Activated T-cell treated with anti-CD3 and anti-CD28 coated beads, Interleukin-2, amount 50 U/mL, for 72 hours (primary cell): ENCODE results near the gene SP140. TPM values are rescaled to one million over a fixed set of nuclear protein-coding genes. Genes with fewer than 3 reads are reported as not detected.

Source experiments
- ATAC-seq, 2 donors: fragments of 150-1000 bp; cut with Tn5 transposase; replicated peaks in 1 of 2; 2 replicates each; pipeline ENCODE4 v1.10.0; 2021; ENCODE audit warnings: moderate library complexity in 2 of 2, mild to moderate bottlenecking in 1 of 2
- DNase-seq, 2 donors: peaks; one replicate each; pipeline ENCODE4 v3.0.0; 2021 to 2022; ENCODE audit warnings: mixed read lengths in 1 of 2
- H3K27ac Mint-ChIP-seq: one replicate; pipeline ENCODE4 v1.8.0; 2022; ENCODE audit warnings: mild to moderate bottlenecking, moderate library complexity, mixed read lengths
- H3K27me3 Mint-ChIP-seq: one replicate; pipeline ENCODE4 v1.8.0; 2022; ENCODE audit warnings: low read depth, mixed read lengths
- H3K36me3 Mint-ChIP-seq, 2 donors: one replicate each; pipeline ENCODE4 v1.8.0; 2022; ENCODE audit warnings: mixed read lengths in 2 of 2, mild to moderate bottlenecking in 1 of 2; ENCODE audit not compliant: insufficient read depth in 2 of 2
- H3K4me1 Mint-ChIP-seq: one replicate; pipeline ENCODE4 v1.8.0; 2022; ENCODE audit warnings: low read depth, mixed read lengths
- H3K4me3 Mint-ChIP-seq, 2 donors: one replicate each; pipeline ENCODE4 v1.8.0; 2022; ENCODE audit warnings: mild to moderate bottlenecking in 2 of 2, mixed read lengths in 2 of 2, moderate library complexity in 2 of 2
- H3K9me3 Mint-ChIP-seq, 2 donors: one replicate each; pipeline ENCODE4 v1.8.0; 2022; ENCODE audit warnings: mixed read lengths in 2 of 2
- total RNA-seq, 2 donors: library from RNA; stranded (reverse); gene quantifications; one replicate each; pipeline ENCODE4 v1.2.3, GENCODE V29; 2022

Gene SP140
- total RNA-seq, 2 donors from 2014 or later: 102 to 109 TPM

DNA sequence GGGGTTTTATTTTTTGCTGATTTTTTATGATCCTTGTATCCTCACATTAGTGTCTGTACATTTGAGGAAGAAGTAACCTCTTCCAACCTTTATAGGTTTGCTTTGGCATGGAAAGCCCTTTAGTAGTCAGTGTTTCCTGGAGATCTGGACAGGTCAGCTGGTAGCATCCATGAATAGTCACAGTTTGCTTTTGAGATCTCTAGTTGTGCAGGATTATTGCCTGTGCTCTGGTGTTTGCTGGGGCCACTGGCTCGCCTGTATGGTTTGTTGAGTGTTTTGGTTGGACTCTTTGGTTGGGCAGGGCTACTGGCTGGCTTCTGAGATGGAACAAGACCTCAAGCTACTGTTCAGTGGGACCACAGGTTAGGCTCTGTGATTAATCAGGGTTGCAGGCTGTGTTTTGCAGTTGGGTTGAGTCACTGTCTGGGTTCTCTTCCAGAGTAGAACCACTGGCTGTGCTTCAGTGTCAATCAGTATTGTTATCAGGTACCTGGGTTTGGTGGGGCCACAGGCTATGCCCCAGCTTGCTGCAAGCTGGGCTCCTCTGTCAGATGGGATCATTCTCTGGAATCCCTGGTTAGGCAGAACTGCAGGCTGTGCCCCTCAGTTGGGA is 121.5 kb downstream of the SP140 start:
- peak overlapping the region; percentile 68 to 90 for H3K4me3 Mint-ChIP-seq
- H3K36me3 Mint-ChIP-seq: peaks cover 40 to 54% of the 10 kb centered on the region in 2 donors
- peak; percentile 28 to 46 for DNase-seq
- peak; percentile 61 to 80 for ATAC-seq
- H3K9me3 Mint-ChIP-seq: peaks cover 15 to 23% of the 10 kb centered on the region in 2 donors
- H3K4me1 Mint-ChIP-seq: peaks cover 85% of the 10 kb centered on the region
- peak overlapping the region; percentile 47 for H3K27ac Mint-ChIP-seq
- no peaks in the 10 kb centered on the region for H3K27me3 Mint-ChIP-seq

GRCh38 chr2:230347659-230348305 is 122.2 kb downstream of the SP140 start:
- Mint-ChIP-seq H3K4me1 (peaks cover 79% of the 10 kb centered on the region), H3K36me3 (peaks cover 37 to 49% of the 10 kb centered on the region in 2 donors), H3K4me3 (peak overlapping the region; percentile 68 to 90), H3K9me3 (peaks cover 17 to 24% of the 10 kb centered on the region in 2 donors), H3K27me3 (no peaks in the 10 kb centered on the region), H3K27ac (peak overlapping the region; percentile 98)
- ATAC-seq (peak; percentile 66 to 72), DNase-seq (peak; percentile 54 to 64)

DNA sequence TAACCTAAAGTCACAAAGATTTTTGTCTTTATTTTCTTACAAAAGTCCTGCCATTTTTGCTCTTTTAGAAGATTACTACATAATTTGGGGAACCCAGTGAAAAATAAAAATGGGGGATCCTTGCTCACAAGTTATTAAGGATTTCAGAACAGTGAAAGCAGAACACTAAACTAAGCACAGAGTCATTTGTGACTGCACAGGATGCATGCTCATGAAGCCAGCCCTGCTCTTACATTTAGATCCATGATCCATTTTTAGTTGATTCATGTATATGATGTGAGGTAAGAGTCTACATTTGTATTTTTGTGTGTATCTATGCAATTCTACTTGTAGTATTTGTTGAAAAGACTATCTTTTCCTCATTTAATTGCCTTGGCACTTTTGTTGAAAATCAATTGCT is 123.3 kb downstream of the SP140 start:
- Mint-ChIP-seq H3K4me1 (peaks cover 72% of the 10 kb centered on the region), H3K36me3 (peaks cover 31 to 44% of the 10 kb centered on the region in 2 donors), H3K9me3 (peaks cover 15 to 20% of the 10 kb centered on the region in 2 donors), H3K4me3 (peak overlapping the region; percentile 68 to 90), H3K27me3 (no peaks in the 10 kb centered on the region), H3K27ac (peak overlapping the region; percentile 98)
- ATAC-seq (peak in 1 of 2 donors; percentile 39), DNase-seq (no peak)

GRCh38 chr2:230356084-230356483 is 130.5 kb downstream of the SP140 start:
- ATAC-seq (peak in 1 of 2 donors; percentile 26), DNase-seq (no peak)
- peaks cover 2 to 3% of the 10 kb centered on the region in 2 donors for H3K9me3 Mint-ChIP-seq
- H3K27me3 Mint-ChIP-seq: no peaks in the 10 kb centered on the region
- no peak overlapping the region for H3K4me3 Mint-ChIP-seq
- H3K4me1 Mint-ChIP-seq: peaks cover 17% of the 10 kb centered on the region
- H3K36me3 Mint-ChIP-seq: peaks cover 7 to 25% of the 10 kb centered on the region in 2 donors
- H3K27ac Mint-ChIP-seq: no peak overlapping the region

DNA sequence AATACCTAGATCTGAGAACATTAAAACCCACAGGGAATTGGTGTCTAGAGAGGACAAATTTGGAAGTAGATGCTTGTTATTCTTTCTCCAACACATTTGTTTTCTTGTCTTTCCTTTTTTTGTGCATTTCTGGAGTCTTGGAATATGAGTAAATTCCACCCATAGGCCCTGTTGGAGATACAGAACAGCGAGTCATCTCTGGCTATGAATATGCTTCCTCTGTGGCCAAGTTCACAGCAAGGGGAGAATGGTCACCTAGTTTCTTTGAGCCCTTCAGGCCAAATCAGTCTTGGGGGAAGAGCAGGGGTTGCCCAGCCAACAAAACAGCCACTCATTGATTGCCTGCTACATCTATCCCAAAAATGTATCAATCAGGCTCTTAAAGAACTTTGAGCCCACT is 132.8 kb downstream of the SP140 start:
- Mint-ChIP-seq H3K36me3 (peaks cover 19 to 36% of the 10 kb centered on the region in 2 donors), H3K9me3 (peaks cover 3 to 5% of the 10 kb centered on the region in 2 donors), H3K27ac (no peak overlapping the region), H3K27me3 (no peaks in the 10 kb centered on the region), H3K4me1 (peaks cover 29% of the 10 kb centered on the region), H3K4me3 (no peak overlapping the region)
- ATAC-seq (peak in 1 of 2 donors; percentile 53), DNase-seq (no peak)

DNA sequence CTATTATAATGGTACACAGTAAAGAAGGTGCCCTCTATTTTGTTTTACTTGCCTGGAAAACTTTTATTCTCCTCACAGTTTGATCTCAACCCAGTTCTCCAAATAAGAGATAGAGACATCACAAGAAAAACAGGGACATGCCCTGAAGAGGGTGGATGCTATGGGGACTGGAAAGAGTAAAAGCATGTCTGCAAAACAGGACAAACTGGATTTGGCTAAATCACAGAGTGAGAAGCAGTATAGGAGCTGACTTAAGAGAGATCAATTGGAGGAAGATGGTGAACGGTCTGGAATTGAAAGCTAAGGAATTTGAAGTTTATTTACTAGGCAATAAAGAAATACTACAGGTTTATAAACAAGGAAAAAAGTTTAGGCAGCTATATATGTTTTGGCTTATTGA is 134.5 kb downstream of the SP140 start:
- H3K36me3 Mint-ChIP-seq: peaks cover 21 to 40% of the 10 kb centered on the region in 2 donors
- no peak for DNase-seq
- no peak overlapping the region for H3K27ac Mint-ChIP-seq
- H3K27me3 Mint-ChIP-seq: no peaks in the 10 kb centered on the region
- no peak for ATAC-seq
- H3K9me3 Mint-ChIP-seq: peaks cover 3 to 8% of the 10 kb centered on the region in 2 donors
- peaks cover 23% of the 10 kb centered on the region for H3K4me1 Mint-ChIP-seq
- no peak overlapping the region for H3K4me3 Mint-ChIP-seq

- Mint-ChIP-seq H3K4me1 (peaks cover 23% of the 10 kb centered on the region), H3K27me3 (no peaks in the 10 kb centered on the region), H3K36me3 (peaks cover 26 to 47% of the 10 kb centered on the region in 2 donors), H3K27ac (peak overlapping the region; percentile 72), H3K9me3 (peaks cover 3 to 8% of the 10 kb centered on the region in 2 donors), H3K4me3 (peak overlapping the region in 1 of 2 donors; percentile 5)
- DNase-seq (no peak), ATAC-seq (no peak)
These were observed 136.6 kb downstream of the SP140 start for GRCh38 chr2:230362030-230362691.

Other genes with a start within 250 kb of the SP140 start
- 1 to 10 TPM in 1 of 2 donors, under 1 TPM in 1; 0.37 to 2.2 TPM for gene SLC16A14, start 156.8 kb upstream of the SP140 start, total RNA-seq
- 100 to 1,000 TPM; 118 to 128 TPM for gene SP110, start 5.8 kb upstream of the SP140 start, total RNA-seq
- gene SP140L, start 101.5 kb downstream of the SP140 start, total RNA-seq: 10 to 100 TPM; 59.9 to 63.0 TPM
- gene SP100, start 190.5 kb downstream of the SP140 start, total RNA-seq: 100 to 1,000 TPM; 156 to 217 TPM